Measurements from ENCODE around the gene VPS51. TPM values are rescaled to one million over a fixed set of nuclear protein-coding genes. Genes with fewer than 3 reads are reported as not detected.

VPS51 gene
- total and polyA plus RNA-seq, 9 of the 15 experiments (the other 6 are each of a cell fraction or from before 2014, with no cell fraction given), result 1.8 to 143 (median 46.8) TPM

- 0 out of 2 replicates have a peak, but pooled peaks have one; percentile 42 for TF ChIP-seq TFAP4 (CRISPR knock-in tag; IDR thresholded peaks at IDR 0.05; ENCODE audit: borderline replicate concordance)
- TF ChIP-seq ZNF431 (CRISPR knock-in tag; IDR thresholded peaks at IDR 0.05), result peak; percentile 40; the same call in 1 of the 2 replicates
- TF ChIP-seq ZNF324 (CRISPR knock-in tag; IDR thresholded peaks at IDR 0.05), result no peak
- no peak for TF ChIP-seq SETDB1 (IDR thresholded peaks at IDR 0.05; ENCODE audit: low read length)
- TF ChIP-seq GATA2 (CRISPR knock-in tag; IDR thresholded peaks at IDR 0.05), result 0 out of 2 replicates have a peak, but pooled peaks have one; percentile 34
- peak in 1 of 2 experiments; percentile 34; a peak in 1 of 4 replicates for TF ChIP-seq FOXA3 (CRISPR knock-in tag; conservative IDR thresholded peaks at IDR 0.05 in 1 of 2, IDR thresholded peaks at IDR 0.05 in 1 of 2)
- no peak for TF ChIP-seq DLX4 (CRISPR knock-in tag; IDR thresholded peaks at IDR 0.05)
- TF ChIP-seq SIRT6 (IDR thresholded peaks at IDR 0.05; ENCODE audit: low read depth, low read length), result no peak
- TF ChIP-seq CREM (IDR thresholded peaks at IDR 0.05; ENCODE audit: low read depth), result 0 out of 2 replicates have a peak, but pooled peaks have one; percentile 12
- TF ChIP-seq CBFA2T2 (conservative IDR thresholded peaks at IDR 0.05), result 0 out of 2 replicates have a peak, but pooled peaks have one; percentile 9
- TF ChIP-seq MIER1 (IDR thresholded peaks at IDR 0.05; ENCODE audit: low read depth), result no peak
- 0 out of 2 replicates have a peak, but pooled peaks have one; percentile 52 for TF ChIP-seq CREB3 (tag; conservative IDR thresholded peaks at IDR 0.05; ENCODE audit: low read depth)
- TF ChIP-seq POLR2A (conservative IDR thresholded peaks at IDR 0.05), result no peak
- no peak for TF ChIP-seq NFE2L1 (tag; IDR thresholded peaks at IDR 0.05; ENCODE audit: borderline replicate concordance, low read depth)
- 0 out of 2 replicates have a peak, but pooled peaks have one; percentile 35 for TF ChIP-seq ZNF644 (tag; IDR thresholded peaks at IDR 0.05; ENCODE audit: low read depth)
- 0 out of 2 replicates have a peak, but pooled peaks have one; percentile 31 for TF ChIP-seq EGR1 (conservative IDR thresholded peaks at IDR 0.05)
- 0 out of 2 replicates have a peak, but pooled peaks have one; percentile 37 for TF ChIP-seq ZNF263 (CRISPR knock-in tag; IDR thresholded peaks at IDR 0.05; ENCODE audit: borderline replicate concordance)
- no peak for TF ChIP-seq EHMT2 (IDR thresholded peaks at IDR 0.05)
- TF ChIP-seq JUND (IDR thresholded peaks at IDR 0.05; ENCODE audit: borderline replicate concordance, low read depth, low read length), result no peak
- 0 out of 3 replicates have a peak, but pooled peaks have one; percentile 26 for TF ChIP-seq JUND (tag; IDR thresholded peaks at IDR 0.05; ENCODE audit: borderline replicate concordance, low read depth, low read length)
- TF ChIP-seq MEF2D (tag; conservative IDR thresholded peaks at IDR 0.05; ENCODE audit: low read depth), result 0 out of 2 replicates have a peak, but pooled peaks have one; percentile 39
- TF ChIP-seq FOXJ3 (CRISPR knock-in tag; IDR thresholded peaks at IDR 0.05), result no peak
- no peak for TF ChIP-seq DMBX1 (CRISPR knock-in tag; IDR thresholded peaks at IDR 0.05; ENCODE audit: borderline replicate concordance)
Measured at GRCh38 chr11:65059959-65060824, 35.8 kb upstream of the VPS51 start (continued).

Measured in K562 (cell line).